Measurements from ENCODE around the gene GLIS2. TPM values are rescaled to one million over a fixed set of nuclear protein-coding genes. Genes with fewer than 3 reads are reported as not detected.
"Not testable (repeated sequence)": the region's sequence is repeated elsewhere in the genome, so short reads cannot be mapped to it uniquely, and the experiment has no call there.

Gene GLIS2
- total RNA-seq, 1 donor from 2014 or later, result 6.9 TPM

GRCh38 chr16:4332623-4333307, 16.9 kb downstream of the GLIS2 start:
- no peak overlapping the region for H3K27ac ChIP-seq
- no peaks in the 10 kb centered on the region for H3K27me3 ChIP-seq
- no peak overlapping the region for H3K4me3 ChIP-seq
- TF ChIP-seq POLR2A (IDR thresholded peaks at IDR 0.05), result no peak
- no peak for TF ChIP-seq POLR2AphosphoS5 (IDR thresholded peaks at IDR 0.05; ENCODE audit: insufficient read depth in 1 of 2, low read depth in 1 of 2)
- TF ChIP-seq CTCF (IDR thresholded peaks at IDR 0.05), result no peak
- H3K4me1 ChIP-seq, result peaks cover 26% of the 10 kb centered on the region
- H3K36me3 ChIP-seq, result peaks cover 0 to 31% of the 10 kb centered on the region in 2 donors
- intact Hi-C loops (cut with DNase I), result loop anchor here (10.0 kb wide), 1 partner anchor 128 kb away; no protein-coding TSS in a partner anchor
- DNase-seq (ENCODE audit: extremely low spot score in 2 of 2), result no peak
- H3K9me3 ChIP-seq, result no peaks in the 10 kb centered on the region

- H3K4me3 ChIP-seq, result no peak overlapping the region
- peaks cover 22% of the 10 kb centered on the region for H3K4me1 ChIP-seq
- no peak for TF ChIP-seq CTCF (IDR thresholded peaks at IDR 0.05)
- no peak for TF ChIP-seq POLR2AphosphoS5 (IDR thresholded peaks at IDR 0.05; ENCODE audit: insufficient read depth in 1 of 2, low read depth in 1 of 2)
- no peak for TF ChIP-seq POLR2A (IDR thresholded peaks at IDR 0.05)
- peaks cover 0 to 31% of the 10 kb centered on the region in 2 donors for H3K36me3 ChIP-seq
- no peaks in the 10 kb centered on the region for H3K9me3 ChIP-seq
- no peaks in the 10 kb centered on the region for H3K27me3 ChIP-seq
- H3K27ac ChIP-seq, result no peak overlapping the region
- DNase-seq (ENCODE audit: extremely low spot score in 2 of 2), result no peak
- intact Hi-C loops (cut with DNase I), result loop anchor here (10.0 kb wide), 1 partner anchor 128 kb away; no protein-coding TSS in a partner anchor
Observed at GRCh38 chr16:4333308-4333638, 17.4 kb downstream of the GLIS2 start.

- H3K9me3 ChIP-seq; H3K27ac ChIP-seq; H3K4me3 ChIP-seq; DNase-seq (ENCODE audit: extremely low spot score in 2 of 2); H3K27me3 ChIP-seq: not testable (repeated sequence)
- Histone ChIP-seq H3K4me1 (peaks cover 22% of the 10 kb centered on the region), H3K36me3 (peaks cover 0 to 33% of the 10 kb centered on the region in 2 donors)
- intact Hi-C loops (cut with DNase I), result loop anchor here (10.0 kb wide), 1 partner anchor 129 kb away; no protein-coding TSS in a partner anchor
Observed at GRCh38 chr16:4333714-4334113, 17.8 kb downstream of the GLIS2 start.

- Histone ChIP-seq H3K4me3 (no peak overlapping the region), H3K27ac (no peak overlapping the region), H3K4me1 (peaks cover 20% of the 10 kb centered on the region), H3K9me3 (no peaks in the 10 kb centered on the region), H3K27me3 (no peaks in the 10 kb centered on the region), H3K36me3 (peaks cover 0 to 36% of the 10 kb centered on the region in 2 donors)
- intact Hi-C loops (cut with DNase I), result loop anchor here (10.0 kb wide), 1 partner anchor 130 kb away; no protein-coding TSS in a partner anchor
- no peak for DNase-seq (ENCODE audit: extremely low spot score in 2 of 2)
- TF ChIP-seq POLR2A (IDR thresholded peaks at IDR 0.05) (no peak), POLR2AphosphoS5 (IDR thresholded peaks at IDR 0.05; ENCODE audit: insufficient read depth in 1 of 2, low read depth in 1 of 2) (no peak), CTCF (IDR thresholded peaks at IDR 0.05) (no peak)
Observed at GRCh38 chr16:4334724-4335495, 19.0 kb downstream of the GLIS2 start.

GRCh38 chr16:4336701-4337539, 21.1 kb downstream of the GLIS2 start:
- no peaks in the 10 kb centered on the region for H3K9me3 ChIP-seq
- intact Hi-C loops (cut with DNase I), result loop anchor here (10.0 kb wide), 1 partner anchor 132 kb away; no protein-coding TSS in a partner anchor
- TF ChIP-seq CTCF (IDR thresholded peaks at IDR 0.05) (no peak), POLR2A (IDR thresholded peaks at IDR 0.05) (no peak), POLR2AphosphoS5 (IDR thresholded peaks at IDR 0.05; ENCODE audit: insufficient read depth in 1 of 2, low read depth in 1 of 2) (no peak)
- no peaks in the 10 kb centered on the region for H3K27me3 ChIP-seq
- no peak for DNase-seq (ENCODE audit: extremely low spot score in 2 of 2)
- H3K4me1 ChIP-seq, result peaks cover 29% of the 10 kb centered on the region
- no peak overlapping the region for H3K4me3 ChIP-seq
- H3K36me3 ChIP-seq, result peaks cover 0 to 36% of the 10 kb centered on the region in 2 donors
- no peak overlapping the region for H3K27ac ChIP-seq

All from vagina (tissue), 2 donors.